ENCODE data around the gene AWAT2.
A peak's percentile ranks its signal among the peaks of the same experiment; 100 is the strongest.

The AWAT2 gene

GRCh38 chrX:70033348-70034051, 16.2 kb downstream of the AWAT2 start:
- TF ChIP-seq CTCF (IDR thresholded peaks at IDR 0.05), result no peak
- Histone ChIP-seq H3K27ac (no peak overlapping the region), H3K4me3 (no peak overlapping the region)
- DNase-seq (ENCODE audit: low spot score), result no peak

DNA sequence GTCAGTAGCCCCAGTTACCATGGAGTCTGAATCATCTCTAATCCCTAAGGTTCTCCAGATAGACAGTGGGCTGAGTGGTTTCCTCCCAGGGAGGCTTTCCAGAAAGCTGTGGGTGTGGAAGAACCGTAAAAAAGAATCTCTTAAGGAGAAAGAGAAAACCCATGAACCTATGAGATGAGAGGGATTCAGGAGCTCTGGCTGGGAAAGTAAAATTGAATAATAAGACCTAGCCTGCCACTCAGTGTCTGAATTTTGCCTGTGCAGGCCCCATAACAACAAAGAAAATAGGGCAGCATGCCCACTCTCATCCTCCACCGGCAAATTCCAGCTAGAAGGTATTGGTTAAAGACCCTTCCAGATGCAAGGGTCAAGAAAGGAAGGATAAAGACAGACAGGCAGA, 16.9 kb downstream of the AWAT2 start:
- no peak for DNase-seq (ENCODE audit: low spot score)
- Histone ChIP-seq H3K4me3 (no peak overlapping the region), H3K27ac (no peak overlapping the region)
- no peak for TF ChIP-seq CTCF (IDR thresholded peaks at IDR 0.05)

DNA sequence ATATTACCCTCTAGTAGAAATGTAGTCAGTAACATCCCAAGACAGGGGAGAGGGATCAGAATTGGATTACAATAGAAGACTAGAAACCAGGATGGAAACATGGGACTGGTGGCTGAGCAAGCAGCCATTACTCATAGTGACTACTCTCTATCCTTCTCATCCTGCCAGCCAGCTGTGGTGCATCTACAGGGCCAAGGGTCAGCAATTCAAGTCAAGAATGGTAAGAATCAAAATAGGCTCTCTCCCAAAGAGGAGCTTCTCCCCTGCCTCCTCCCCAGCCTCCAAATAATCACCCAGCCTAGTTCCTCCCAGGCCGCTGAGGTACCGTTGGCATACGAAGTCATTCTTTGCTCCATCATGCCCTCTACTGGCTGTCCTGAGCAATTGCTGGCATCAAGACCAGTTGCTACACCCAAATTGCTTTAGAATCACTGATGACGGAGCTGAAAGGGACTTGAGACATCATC, 19.4 kb downstream of the AWAT2 start:
- H3K27ac ChIP-seq, result no peak overlapping the region
- H3K4me3 ChIP-seq, result no peak overlapping the region
- peak; percentile 75 for TF ChIP-seq CTCF (IDR thresholded peaks at IDR 0.05)
- DNase-seq (ENCODE audit: low spot score), result no peak

- no peak overlapping the region for H3K4me3 ChIP-seq
- TF ChIP-seq CTCF (IDR thresholded peaks at IDR 0.05), result no peak
- no peak overlapping the region for H3K27ac ChIP-seq
- no peak for DNase-seq (ENCODE audit: low spot score)
Measured at GRCh38 chrX:70029863-70030262, 19.9 kb downstream of the AWAT2 start.

- Histone ChIP-seq H3K4me3 (no peak overlapping the region), H3K27ac (no peak overlapping the region)
- no peak for TF ChIP-seq CTCF (IDR thresholded peaks at IDR 0.05)
- no peak for DNase-seq (ENCODE audit: low spot score)
Measured at GRCh38 chrX:70026851-70027200, 22.9 kb downstream of the AWAT2 start.

DNA sequence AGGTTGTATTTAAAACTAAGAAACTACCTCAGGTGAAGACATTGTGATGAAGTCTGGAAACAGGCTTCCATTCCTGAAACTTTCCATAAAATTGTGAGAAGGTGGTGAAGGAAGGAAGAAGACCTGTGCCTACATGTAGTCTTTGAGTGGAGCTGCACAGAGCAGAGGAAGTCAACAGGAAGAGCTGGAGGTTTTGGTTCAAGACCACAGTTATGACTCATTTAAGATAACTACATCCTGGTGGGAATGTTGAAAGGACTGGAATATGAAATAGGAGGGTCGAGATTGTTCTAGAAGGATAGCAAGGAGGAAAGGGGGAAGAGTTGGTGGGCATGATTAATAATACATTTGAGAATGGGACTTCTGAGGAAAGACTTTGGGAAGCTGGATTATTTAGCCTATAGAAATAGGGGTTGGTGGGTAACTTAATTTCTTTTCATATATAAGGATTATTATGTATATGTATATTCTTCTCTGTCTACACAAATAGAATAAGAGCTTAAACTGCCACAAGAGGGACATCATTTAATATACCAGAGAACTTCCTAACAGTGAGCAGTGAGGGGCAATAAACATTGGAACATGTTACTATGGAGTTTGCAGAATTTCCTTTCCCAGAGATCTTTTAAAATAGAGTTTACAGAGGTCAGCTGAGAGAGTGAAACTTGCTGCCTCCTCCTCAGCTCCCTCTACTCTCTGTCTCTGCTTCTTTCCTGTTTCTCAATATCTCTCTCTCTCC, 23.5 kb downstream of the AWAT2 start:
- no peak for DNase-seq (ENCODE audit: low spot score)
- no peak for TF ChIP-seq CTCF (IDR thresholded peaks at IDR 0.05)
- Histone ChIP-seq H3K27ac (no peak overlapping the region), H3K4me3 (no peak overlapping the region)

DNA sequence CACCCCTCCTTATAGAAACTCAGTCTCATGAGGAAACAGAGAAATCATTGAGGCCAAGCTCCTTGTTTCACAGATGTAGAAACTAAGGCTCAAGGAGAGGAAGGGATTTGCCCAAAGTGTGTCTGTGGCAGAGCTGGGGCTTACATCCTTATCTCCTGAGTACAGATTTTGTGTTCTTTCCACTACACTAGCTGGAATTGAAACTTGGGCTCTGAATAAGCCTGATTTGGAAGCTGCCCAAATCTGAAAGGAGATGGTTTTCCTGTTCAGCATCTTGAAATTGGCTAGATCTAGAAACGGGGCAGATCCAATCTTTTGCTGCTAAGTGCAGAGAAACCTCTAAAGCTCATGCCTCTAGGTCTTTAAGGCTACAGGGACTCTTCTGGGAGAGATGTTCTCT, 24.3 kb downstream of the AWAT2 start:
- TF ChIP-seq CTCF (IDR thresholded peaks at IDR 0.05), result no peak
- H3K4me3 ChIP-seq, result no peak overlapping the region
- no peak overlapping the region for H3K27ac ChIP-seq
- no peak for DNase-seq (ENCODE audit: low spot score)

Measured in coronary artery (tissue), 2 donors.